NCI-H1048 (cell line): ENCODE data around the gene PLA2G4D.

Experiments
- DNase-seq: peaks from one replicate; lab custom pipeline; 2025; lab: John Stamatoyannopoulos, UW

Gene PLA2G4D, protein sequence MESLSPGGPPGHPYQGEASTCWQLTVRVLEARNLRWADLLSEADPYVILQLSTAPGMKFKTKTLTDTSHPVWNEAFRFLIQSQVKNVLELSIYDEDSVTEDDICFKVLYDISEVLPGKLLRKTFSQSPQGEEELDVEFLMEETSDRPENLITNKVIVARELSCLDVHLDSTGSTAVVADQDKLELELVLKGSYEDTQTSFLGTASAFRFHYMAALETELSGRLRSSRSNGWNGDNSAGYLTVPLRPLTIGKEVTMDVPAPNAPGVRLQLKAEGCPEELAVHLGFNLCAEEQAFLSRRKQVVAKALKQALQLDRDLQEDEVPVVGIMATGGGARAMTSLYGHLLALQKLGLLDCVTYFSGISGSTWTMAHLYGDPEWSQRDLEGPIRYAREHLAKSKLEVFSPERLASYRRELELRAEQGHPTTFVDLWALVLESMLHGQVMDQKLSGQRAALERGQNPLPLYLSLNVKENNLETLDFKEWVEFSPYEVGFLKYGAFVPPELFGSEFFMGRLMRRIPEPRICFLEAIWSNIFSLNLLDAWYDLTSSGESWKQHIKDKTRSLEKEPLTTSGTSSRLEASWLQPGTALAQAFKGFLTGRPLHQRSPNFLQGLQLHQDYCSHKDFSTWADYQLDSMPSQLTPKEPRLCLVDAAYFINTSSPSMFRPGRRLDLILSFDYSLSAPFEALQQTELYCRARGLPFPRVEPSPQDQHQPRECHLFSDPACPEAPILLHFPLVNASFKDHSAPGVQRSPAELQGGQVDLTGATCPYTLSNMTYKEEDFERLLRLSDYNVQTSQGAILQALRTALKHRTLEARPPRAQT

GRCh38 chr15:42094512-42094963 lies at the start of gene PLA2G4D:
Gene PLA2G4D (minus strand): TSS chr15:42094562. CDS start chr15:42094459, 103 bp downstream.
- no peak for DNase-seq

DNA sequence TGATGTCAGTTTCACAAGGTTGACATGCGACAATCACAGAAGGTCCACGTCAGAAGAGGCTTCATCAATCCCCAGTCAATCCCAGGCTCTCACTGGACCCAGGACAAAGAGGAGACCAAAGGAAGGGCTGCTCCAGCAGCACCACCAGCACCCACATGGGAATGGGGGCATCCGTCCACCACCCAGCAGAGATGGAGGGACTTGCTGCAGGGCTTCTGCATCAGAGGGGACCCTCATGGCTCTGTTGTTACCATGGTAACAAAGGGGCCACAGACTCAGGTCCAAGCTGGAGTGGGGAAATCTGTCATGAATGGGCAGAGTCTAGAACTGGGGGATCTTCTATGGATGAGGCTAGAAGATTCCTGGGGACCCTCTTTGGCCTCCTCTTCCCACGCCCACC lies 49.0 kb upstream of the PLA2G4D start:
- DNase-seq: no peak

DNA sequence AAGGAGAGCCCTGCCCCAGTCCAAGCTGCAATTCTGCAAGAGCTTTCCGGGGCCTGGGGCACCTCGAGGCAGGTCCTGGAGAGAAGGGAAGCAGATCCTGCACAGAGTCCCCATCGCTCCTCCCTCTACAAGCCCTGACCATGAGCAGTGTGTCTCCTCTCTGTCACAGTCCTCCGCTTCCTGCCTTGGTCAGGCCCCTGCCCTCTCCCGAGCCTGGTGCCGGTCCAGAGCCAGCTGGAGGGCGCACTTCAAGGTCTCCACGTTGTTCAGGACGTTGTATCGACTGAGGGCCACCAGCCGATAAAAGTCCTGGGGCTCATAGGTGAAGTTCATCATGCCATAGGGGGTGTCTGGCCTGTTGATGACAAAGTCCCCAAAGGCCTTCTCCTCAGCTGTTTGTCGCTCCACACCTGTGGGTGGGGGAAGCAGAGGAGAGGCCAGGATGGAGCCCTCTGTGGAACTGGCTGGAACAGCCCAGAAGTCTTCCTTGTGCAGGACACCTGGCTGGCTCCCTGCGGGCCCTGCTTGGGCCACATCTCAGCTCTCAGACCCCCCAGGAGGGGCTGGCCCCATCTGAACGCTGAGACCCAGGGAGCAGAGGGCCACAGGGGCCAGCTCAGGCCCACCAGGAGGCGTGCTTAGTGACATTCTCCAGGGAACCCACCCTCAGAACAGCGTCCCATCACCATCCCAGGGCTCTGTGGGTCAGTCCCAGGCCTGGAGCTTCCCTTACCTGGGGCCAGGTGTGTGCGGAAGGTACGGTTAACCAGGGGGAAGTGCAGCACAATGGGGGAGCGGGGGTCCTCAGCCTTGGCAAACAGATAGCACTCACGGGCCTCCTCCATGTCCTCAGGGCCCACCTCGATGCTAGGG lies 47.7 kb upstream of the PLA2G4D start:
- DNase-seq: no peak

DNA sequence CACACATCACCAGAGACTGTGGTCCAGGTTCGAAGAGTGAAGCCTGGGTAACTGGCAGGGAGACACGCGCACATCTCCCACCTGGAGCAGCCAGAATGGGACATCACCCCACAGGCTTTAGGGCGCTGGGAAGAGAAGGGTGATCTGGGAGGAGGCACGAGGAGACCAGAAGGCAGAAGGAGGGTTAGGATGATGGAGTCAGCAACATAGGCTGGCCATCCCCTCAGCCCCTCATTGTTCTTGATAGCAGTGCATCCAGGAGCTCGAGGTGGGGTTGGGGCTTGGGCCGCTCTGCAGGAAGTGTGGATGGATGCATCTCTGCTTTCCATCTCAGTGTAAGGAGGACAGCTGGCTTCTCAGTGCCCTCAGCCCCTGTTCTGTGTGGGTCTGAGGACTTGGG lies 46.9 kb upstream of the PLA2G4D start:
- DNase-seq: no peak

DNA sequence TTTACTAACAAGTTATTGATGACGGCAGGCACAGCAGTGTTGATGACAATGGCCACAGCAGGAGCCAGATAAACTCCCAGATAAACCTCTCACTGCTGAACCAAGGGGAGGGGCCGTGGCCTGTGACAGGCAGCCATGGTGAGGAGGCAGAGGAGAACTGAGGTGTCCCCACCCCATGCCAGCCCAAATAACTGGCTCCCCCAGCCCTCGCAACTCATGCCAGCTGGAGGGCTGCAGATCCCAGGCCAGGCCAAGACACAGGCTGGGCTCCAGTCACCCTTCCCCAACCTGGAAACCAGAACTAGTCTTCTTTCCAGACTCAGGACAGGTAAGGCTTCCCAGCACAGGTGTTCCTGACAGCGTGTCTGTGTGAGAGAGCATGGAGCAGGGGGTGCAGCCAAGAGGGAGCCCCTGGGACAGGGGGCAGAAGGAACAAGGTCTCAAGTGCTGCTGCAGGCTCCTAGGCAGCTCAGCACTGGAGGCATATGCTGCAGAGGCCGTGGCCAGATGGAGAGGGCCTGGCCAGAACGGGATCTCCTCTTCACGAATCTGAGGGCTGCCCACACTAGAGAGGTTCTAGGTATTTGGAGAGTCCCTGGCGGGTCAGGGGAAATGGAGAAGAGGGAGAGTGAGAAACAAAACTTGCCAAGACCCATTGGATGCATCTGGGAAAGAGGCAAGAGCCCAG lies 46.2 kb upstream of the PLA2G4D start:
- DNase-seq: no peak

- no peak for DNase-seq
Observed at GRCh38 chr15:42139596-42139995, 45.2 kb upstream of the PLA2G4D start.

- DNase-seq: no peak
Observed at GRCh38 chr15:42138968-42139386, 44.6 kb upstream of the PLA2G4D start.

DNA sequence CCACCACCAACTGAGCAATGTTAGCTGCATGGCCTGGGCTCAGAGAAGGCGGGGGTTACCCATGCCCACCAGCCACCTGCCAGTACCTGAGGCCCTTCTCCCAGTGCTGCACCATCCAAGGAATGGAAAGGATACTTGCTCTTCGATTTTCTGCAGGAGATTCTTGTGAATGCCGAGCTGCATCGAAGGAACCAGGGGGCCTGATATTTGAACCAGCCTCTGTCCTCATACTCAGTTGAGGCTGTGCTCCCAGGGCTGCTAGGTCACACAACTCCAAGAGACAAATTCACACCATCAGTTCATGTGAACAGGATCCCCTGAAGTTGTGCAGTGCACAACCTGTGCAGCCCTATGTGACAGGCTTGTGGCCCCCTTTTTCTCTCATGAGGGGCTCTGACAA lies 44.0 kb upstream of the PLA2G4D start:
- DNase-seq: no peak

- DNase-seq: no peak
Observed at GRCh38 chr15:42137461-42138261, 43.3 kb upstream of the PLA2G4D start.

DNA sequence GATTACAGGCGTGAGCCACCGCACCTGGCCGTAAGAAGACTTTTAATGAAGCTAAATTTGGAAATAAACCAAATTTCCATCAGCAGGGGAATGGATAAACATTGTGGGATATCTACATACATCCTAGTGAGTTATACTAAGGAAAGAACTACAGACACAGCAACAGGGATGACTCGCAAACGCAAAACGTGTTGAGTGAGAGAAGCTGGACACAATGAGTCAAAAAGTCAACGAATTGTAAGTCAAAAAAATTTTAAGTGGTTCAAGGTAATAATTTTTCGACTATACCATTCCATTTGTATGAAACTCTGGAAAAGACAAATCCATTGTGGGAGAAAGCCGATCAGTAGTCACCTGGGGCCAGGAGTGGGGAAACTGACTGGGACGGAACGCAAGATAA lies 42.2 kb upstream of the PLA2G4D start:
- no peak for DNase-seq

GRCh38 chr15:42135351-42135750 lies 41.0 kb upstream of the PLA2G4D start:
- no peak for DNase-seq

DNA sequence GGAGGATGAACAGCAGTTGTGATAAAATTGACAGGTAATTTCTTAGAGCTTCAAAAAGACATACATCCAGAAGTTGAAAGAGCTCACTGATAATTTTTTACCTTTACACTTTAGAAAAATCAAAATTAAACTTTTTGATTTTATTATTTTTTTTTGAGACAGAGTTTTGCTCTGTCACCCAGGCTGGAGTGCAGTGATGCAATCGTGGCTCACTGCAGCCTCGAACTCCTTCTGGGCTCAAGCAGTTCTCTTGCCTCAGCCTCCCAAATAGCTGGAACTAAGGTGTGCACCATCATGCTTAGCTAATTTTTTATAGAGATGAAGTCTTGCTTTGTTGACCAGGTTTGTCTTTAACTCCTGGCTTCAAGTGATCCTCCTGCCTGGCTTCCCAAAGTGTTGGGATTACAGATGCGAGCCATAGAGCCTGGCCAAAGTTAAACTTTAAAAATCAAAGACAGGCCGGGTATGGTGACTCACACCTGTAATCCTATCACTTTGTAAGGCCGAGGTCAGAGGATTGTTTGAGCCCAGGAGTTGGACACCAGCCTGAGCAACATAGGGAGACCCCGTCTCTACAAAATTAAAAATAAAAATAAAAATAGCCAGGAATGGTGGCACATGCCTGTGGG lies 40.4 kb upstream of the PLA2G4D start:
- DNase-seq: no peak

- no peak for DNase-seq
Observed at GRCh38 chr15:42133886-42134502, 39.6 kb upstream of the PLA2G4D start.

DNA sequence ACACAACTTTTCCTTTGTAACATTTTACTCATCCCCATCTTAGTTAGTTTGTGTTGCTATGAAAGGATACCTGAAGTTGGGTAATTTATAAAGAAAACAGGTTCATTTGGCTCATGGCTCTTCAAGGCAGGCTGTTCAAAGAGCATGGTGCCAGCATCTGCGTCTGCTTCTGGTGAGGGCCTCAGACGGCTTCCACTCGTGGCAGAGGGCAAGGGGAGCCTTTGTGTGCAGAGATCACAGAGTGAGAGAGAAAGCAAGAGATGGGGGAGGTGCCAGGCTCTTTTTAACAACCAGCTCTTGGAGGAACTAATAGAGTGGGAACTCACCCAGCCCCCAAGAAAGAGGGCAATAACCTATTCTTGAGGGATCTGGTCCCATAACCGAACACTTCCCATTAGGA lies 39.0 kb upstream of the PLA2G4D start:
- no peak for DNase-seq

DNA sequence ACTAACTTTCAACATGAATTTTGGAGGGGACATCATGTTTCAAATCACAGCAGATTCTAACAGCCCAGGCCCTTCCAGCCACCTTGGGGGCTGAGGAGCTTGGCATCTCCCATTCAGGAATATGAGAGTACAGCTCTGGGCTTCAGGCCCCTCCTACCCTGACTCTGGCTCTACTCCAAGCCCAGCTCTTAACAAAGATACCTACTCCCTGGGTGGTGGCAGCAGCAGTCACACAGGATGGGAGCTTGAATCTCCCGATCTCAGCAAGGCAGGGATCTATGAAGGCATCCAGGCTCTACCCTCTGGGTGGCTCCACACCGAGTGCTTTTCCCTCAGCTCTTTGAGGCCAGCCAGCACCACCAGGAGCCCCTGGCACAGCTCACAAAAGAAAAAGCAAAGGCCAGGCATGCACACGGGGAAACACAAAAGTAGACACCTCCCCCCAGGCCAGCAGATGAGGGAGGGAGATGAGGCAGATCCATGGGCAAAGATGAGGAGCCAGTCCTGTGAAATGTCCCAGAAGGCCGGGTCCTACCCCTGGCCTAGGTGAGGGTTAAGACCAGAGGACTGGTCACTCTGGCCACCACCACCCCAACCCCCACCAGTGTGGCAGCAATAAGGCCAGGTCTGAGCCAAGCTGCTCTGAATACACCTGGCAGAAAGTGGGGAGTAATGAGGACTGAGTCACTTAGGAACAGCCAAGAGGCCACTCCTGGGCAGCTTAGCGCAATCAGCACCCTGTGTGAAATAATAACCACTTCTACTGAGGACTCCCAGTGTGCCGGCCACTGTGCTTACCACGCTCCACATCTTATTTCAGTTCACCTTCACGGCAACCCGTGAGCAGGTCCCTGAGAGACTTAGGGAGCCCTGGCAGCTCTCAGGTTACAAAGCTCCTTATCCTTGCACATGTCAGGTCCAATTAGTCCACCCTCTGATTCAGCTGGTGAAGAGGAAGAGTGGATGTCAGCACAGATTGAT lies 37.8 kb upstream of the PLA2G4D start:
- DNase-seq: peak; percentile 28

- no peak for DNase-seq
Observed at GRCh38 chr15:42131006-42131405, 36.6 kb upstream of the PLA2G4D start.

- DNase-seq: no peak
Observed at GRCh38 chr15:42130246-42130986, 36.1 kb upstream of the PLA2G4D start.

DNA sequence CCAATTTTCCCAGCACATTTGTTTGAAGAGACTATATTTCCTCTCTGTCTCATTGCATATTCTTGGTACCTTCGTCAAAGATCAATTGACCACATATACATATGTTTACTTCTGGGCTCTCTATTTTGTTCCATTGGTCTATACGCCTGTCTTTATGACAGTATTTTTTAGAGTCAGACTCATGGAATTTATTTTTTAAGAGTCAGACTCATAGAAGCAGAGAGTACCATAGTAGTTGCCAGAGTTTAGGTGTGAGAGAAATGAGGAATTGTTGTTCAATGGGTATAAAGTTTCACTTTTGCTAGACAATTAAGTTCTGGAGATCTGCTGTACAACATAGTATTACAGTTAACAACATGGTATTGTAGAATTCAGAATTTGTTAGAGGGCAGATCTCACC lies 35.0 kb upstream of the PLA2G4D start:
- DNase-seq: no peak
